HG02973 (cell line): Measurements from ENCODE around the gene INSM1.
"Not testable (repeated sequence)": the region's sequence is repeated elsewhere in the genome, so short reads cannot be mapped to it uniquely, and the experiment has no call there.

Source experiments
- ATAC-seq: cut with Tn5 transposase; IDR thresholded peaks from one replicate; pipeline ENCODE4 v1.9.1; 2021; ENCODE audit warnings: moderate library complexity; ENCODE audit not compliant: unreplicated experiment

Gene INSM1, protein sequence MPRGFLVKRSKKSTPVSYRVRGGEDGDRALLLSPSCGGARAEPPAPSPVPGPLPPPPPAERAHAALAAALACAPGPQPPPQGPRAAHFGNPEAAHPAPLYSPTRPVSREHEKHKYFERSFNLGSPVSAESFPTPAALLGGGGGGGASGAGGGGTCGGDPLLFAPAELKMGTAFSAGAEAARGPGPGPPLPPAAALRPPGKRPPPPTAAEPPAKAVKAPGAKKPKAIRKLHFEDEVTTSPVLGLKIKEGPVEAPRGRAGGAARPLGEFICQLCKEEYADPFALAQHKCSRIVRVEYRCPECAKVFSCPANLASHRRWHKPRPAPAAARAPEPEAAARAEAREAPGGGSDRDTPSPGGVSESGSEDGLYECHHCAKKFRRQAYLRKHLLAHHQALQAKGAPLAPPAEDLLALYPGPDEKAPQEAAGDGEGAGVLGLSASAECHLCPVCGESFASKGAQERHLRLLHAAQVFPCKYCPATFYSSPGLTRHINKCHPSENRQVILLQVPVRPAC

DNA sequence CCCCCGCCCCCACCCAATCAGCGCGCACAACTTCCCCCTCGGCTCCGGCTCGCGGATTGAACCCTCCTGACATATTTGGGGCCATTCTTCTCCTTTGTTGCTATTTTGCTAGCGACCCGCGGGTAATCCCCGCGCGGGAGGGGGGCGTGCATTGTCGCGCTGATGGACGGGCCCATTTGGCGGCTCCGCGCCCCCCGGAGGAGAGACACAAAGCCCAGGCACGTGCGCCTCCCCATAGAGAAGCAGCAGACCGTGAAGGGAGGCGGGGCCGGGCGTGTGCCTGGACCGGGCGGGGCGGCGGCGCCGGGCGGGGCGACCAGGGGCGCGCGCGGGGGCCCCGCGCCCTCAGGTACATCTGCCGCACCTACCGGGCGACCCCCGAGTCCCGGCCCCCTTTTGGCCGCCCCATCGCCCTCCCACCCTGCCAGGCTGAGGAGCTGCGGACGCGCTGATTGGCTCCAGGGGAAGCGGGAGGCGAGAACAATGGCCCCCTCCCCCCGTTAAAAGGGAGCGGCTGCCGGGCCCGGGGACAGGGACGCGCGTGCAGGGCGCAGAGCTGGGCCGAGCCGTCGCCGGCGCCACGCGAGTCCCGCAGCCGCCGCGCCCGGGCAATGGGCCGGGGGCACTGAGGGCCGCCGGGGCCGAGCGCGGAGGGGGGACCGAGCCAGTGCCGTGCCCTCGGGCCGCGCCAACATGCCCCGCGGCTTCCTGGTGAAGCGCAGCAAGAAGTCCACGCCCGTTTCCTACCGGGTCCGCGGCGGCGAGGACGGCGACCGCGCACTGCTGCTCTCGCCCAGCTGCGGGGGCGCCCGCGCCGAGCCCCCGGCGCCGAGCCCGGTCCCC lies at the start of gene INSM1:
Gene INSM1 (plus strand): TSS at position 530 of the 843 bp plus-strand sequence. CDS start 164 bp downstream, at position 694.
- ATAC-seq = no peak

DNA sequence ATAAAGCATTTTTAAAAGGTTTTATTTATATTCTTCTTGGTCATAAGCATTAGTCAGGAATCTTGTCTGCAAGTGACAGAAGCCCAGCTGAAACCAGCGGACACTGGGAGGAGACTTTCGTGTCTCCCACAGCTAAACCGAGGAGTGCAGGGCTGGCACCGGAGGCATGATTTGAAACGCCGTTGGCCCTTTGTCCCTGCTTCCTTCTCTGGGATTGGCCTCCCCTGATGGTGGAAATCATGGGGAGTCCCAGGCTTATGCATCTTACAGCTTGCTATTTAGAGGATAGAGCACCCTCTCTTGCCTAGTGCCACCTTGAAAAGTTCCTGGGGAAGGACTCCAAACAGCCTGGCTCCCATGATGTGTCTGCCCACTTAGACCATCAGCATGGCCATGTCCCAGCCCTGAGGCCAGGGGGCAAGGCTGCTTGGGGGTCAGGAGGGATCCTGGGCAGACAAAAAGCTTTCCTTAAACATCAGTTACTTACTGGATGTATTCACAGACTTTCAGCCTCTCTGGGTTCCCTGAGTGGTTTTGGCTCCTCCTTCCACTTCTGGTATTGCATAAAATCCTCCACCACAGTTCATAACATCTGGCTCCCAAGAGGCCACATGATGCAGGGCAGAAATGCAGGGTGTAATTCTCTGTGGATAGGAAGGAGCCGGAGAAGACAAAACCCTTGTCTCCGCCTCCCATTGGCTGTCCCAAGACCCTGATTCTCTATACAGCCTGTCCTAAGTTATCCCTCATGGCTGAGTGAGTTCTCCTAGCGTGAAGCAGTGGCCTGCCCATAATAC lies 49.3 kb upstream of the INSM1 start:
- ATAC-seq = no peak

DNA sequence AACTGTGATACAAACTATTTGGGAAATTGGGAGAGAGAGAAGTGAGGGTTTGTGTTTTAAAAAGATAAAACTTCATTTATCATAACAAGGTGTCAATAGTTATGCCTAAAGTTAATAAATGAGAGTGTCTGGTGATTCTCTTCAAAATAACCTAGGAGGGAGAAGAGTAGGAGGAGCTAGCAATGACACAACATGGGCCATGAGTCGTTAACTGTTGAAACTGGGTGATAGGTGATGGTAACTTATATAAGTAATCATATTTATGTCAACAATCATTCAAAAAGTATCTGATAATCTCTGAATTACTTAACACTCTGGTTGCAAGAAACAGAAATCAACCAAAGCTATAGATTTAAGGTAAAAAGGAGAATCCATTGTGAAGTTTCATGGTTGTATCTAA lies 46.8 kb upstream of the INSM1 start:
- ATAC-seq = no peak

DNA sequence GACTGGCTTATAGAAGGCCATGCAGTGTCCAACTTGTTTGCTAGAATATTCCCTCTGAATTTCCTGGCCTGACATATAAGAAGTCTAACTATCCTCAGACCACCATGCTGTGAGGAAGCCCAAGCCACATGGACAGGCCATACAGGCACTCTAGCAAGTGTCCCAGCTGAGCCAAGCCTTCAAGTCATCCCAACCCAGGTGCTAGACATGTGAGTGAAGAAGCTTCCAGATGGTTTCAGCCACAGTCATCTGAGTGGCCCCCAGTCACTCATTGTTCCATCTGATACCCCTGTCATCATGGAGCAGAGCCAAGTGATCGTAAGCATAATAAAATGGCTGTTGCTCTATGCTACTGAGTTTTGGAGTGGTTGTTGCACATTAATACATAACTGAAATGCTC lies 46.0 kb upstream of the INSM1 start:
- ATAC-seq = no peak

DNA sequence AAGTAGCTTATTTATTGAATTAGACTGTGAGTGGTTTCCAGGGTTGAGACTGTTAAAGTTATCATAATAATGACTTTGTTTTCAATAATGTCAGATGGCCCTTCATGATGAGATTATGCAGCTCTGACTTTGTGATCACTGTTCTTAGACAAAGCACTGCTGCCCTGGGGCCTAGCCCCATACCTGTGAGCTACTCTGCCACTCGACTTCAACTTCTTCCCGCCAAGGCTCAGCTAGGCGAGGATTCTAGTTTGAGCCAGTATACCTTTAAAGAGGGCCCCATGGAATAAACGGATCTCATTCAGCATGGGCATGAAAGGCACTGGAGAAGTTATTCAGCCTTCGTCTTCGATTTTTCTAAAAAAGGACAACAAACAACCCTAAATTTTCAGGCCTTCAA lies 45.0 kb upstream of the INSM1 start:
- no peak for ATAC-seq

DNA sequence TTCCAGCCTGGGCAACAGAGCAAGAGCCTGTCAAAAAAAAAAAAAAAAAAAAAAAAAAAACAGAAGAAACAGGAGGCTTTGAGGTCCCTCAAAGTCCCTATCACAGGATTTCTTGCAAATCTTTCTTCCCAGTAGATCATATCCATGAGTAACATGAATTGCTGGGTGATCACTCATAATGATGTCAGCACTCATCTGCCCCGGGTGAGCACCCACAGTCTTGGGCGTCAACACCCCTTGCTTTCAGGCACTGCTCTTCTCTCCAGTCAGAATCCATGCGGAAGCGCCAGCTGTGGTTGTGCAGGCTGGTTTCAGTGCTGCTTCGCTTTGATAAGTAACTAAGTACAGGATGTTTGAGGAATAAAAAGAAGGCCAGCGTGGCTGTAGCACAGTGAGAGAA lies 40.2 kb upstream of the INSM1 start:
- no peak for ATAC-seq

DNA sequence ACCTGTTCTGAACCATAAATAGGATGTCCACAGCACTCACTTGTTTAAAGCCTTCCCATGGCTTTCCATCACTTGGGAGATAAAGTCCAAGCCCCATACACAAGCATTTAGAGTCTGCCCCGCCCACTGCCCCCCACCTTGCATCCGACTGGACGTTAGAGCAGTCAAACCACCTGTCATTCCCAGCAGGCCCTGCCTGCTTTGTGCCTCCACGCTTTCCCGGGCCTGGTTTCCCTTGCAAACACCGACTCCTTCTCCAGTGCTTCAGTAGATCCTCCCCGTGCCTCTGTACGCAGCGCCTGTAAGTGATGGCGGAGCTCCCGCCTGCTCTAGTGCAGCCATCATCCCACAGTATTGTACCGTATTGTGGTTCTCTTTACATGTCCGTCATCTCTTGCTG lies 38.3 kb upstream of the INSM1 start:
- ATAC-seq = no peak

DNA sequence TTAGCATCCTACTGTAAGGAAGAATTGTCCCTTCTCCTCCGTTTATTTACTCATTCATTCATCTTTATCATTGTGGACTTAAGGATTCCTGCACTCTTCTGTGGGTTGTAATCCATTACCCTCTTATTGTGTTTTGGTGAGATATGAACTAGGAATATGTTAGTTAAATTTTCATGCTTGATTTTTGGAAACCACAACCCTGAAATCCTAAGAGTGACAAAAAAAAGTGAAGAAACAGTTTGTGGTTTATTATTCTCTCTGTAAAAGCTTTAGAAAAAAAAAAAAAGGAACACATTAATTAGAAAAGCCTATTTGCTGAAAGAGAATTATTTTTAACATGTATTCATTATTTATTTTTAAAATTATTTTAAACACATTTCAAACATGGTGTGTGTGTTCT lies 36.7 kb upstream of the INSM1 start:
- no peak for ATAC-seq

DNA sequence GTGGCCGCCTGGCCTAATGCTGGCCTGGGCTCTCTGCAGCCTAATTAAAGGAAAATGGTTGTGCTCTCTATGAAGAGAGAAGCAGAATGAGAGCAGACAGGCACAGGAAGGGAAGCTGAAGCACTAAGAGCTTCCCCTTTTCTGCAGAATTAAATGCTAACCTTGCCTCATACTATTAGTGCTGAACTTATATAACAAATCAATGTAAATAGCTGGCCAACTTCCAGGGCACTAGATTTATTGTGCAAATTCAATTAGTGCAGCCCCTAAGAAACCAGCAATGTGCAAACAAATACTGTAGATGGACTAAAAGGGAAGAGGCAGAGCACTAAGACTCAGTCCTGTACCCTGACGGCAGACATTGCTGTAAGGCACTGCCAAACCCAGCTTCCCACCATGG lies 36.1 kb upstream of the INSM1 start:
- no peak for ATAC-seq

DNA sequence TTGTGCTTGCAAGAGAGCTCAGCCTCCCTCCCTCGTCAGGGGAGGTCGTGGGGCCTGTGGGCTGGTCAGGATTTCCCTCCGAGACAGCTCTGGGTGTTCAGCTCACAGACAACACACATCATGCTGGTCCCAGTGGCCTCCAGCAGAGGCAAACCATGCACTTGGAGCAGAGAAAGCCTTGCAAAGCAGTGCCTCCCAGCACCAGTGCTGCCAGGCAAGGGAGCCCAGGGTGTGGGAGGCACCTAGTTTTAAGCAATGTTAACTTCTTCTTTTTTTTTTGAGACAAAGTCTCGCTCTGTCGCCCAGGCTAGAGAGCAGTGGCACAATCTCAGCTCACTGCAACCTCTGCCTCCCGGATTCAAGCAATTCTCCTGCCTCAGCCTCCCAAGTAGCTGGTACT lies 34.0 kb upstream of the INSM1 start:
- ATAC-seq = no peak

DNA sequence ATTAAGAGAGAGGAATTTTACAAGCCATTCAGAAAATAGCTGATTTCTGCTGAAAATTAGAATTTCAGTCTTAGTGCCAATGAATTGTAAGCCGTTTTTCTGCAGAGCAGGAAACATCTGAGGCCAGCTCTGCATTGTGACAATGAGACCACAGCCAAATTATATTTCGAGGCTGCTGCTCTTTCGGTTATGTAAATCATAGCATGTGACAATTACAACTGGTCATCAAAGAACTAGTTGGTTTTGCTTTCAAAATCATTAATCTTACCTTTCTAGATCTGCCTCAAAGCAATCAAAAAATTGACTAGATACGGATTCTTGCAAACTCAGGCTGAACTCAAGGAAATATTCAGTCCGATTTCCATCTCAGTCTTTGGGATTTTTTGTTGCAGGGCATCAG lies 33.4 kb upstream of the INSM1 start:
- ATAC-seq = peak; percentile 81

DNA sequence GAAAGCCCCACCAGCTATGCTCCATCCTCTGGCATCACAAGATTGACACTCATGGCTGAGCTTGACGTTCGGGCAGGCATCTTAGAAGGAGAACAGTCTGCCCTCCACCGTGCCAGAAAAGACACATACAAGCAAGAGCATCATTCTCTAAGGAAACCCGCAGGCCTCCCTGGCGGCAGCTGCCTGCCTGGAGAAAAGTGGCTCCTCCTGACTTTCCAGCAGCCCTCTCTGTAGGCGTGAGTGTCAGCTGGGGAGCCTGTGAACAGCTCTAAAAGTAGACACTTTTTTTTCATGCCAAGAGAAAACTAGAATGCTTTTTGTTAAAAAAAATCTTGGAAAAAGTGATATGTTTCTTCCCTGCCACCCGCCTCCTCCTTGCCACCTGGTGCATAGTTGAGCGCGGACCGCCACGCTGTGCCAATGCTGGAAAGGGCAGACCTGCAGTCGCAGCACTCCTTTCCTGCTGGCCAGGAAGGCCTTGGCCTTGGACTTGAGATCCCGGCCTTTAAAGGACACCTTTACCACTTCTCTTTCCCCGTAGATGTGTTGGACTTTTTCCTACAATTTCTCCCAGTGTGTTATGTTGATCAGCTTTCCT lies 29.7 kb upstream of the INSM1 start:
- no peak for ATAC-seq

DNA sequence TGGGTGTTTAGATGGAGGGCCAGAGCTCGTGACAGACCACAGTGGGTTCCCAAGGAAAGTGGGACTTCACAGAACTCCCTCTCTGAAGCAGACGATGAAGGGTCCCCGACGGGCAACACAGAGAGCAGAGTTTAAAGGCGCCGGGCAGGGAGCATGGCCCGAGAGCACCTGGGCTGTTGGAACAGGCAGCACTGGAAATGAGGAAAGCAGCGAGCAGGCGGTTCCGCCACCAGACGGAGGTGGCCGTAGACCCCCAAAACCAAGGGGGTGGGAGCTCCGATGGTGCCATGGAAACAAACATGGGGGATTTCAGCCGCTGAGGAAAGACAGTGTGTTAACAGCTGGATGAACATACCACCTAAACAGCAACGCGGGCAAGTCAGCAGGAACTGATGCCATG lies 27.5 kb upstream of the INSM1 start:
- no peak for ATAC-seq

DNA sequence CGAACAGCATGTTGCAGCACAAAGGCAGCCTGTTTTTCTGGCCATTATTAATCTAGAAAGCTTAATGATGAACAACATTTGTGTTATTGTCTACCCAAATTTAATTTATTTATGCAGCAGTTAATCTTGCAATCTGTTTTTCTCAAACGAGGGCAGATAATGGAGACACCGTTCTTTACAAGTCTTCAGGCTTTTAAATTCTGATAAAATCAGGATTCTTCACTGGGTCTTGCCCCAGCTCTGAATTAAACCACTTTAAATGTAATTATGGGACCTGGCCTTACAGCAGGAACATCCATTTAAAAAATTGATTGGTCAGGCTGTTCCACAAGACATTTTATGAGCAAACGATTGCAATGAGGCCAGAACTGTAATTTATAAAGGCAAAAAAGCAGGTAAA lies 26.5 kb upstream of the INSM1 start:
- ATAC-seq = no peak

DNA sequence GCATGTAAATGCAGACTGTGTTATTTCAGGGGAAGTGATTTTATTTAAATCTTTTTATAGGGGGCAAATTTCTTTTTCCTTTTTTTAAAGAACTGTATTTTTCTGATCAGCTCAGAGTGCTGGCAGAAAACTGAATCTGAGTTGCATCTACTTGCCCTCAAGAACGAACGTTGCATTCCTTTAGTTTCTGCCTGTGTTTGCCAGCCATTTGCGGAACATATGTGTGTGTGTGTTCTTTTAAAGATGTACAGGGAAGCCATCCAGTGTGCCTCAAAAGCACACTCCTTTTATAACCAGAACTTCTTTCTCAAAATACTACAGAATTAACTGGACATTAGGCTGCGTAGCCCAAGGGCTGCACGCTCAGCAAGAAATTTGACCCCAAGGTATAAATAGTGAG lies 25.8 kb upstream of the INSM1 start:
- ATAC-seq = no peak

DNA sequence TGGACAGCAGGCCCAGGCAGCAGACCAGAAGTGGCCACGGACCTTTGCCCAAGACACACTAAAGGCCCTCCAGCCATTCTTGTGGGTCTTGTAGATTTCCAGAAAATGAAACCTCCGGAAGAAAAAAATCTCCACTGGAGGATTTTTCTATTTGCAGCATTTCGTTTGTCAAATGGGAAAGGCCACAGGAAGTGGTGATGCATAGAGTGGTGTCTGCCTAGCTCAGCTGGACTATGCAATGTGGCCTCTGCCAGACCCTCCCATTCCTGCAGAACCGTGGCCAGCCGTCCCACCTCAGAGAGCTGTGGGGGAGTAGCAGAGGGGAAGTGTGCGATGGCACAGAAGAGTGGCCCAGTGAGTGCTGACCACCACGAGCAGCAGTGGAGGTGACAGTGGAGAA lies 24.0 kb upstream of the INSM1 start:
- no peak for ATAC-seq

DNA sequence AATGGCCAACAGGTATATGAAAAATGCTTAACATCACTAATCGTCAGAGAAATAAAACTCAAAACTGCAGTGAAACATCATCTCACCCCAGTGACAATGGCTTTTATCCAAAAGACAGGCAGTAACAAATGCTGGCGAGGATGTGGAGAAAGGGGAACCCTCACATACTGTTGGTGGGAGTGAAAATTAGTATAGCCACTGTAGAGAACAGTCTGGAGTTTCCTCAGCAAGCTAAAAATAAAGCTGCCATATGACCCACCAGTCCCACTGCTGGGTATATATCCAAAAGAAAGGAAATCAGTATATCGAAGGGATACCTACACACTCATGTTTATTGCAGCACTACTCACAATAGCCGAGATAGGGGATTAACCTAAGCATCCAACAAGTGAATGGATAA lies 23.4 kb upstream of the INSM1 start:
- ATAC-seq = no peak

DNA sequence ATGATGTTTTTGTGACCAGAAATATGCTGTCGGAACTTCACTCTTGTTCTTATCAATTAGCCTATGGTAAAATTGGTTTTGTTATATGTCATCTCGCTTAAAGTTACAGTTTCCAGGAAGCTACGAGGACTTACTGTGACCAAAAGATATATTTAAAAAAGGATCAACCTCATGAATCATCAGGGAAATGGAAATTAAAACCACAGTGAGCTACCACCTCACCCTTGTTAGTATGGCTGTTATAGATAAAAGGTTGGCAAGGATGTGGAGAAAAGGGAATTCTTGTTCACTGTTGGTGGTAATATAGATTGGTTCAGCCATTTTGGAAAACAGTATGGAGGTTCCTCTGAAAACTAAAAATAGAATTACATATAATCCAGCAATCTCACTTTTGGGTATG lies 14.3 kb upstream of the INSM1 start:
- no peak for ATAC-seq

DNA sequence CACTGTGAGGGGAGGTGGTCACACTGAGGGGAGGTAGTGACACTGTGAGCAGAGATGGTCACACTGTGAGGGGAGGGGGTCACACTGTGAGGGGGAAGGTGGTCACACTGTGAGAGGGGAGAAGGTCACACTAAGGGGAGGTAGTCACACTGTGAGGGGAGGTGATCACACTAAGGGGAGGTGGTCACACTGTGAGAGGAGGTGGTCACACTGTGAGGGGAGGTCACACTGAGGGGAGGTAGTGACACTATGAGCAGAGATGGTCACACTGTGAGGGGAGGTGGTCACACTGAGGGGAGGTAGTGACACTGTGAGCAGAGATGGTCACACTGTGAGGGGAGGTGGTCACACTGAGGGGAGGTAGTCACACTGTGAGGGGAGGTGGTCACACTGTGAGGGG lies 12.4 kb upstream of the INSM1 start:
- not testable (repeated sequence) for ATAC-seq

DNA sequence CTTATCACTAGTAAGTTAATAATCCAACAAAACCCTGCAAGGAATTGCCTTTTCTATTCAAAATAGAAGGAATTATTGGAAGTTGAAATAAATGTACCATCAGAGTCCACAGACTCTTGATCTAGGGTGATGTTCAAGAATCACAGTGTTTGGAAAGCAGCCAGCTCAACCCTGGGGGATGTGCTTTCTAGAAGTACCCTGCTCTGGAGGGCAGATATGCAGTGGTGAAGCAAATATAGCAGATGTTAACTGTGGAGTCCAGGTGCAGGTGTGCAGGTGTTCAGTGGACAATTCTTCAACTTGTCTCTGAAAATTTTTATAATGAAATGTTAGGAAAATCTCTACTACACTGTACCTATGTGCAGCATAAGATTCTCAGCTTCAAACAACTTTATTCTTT lies 9.1 kb upstream of the INSM1 start:
- no peak for ATAC-seq

DNA sequence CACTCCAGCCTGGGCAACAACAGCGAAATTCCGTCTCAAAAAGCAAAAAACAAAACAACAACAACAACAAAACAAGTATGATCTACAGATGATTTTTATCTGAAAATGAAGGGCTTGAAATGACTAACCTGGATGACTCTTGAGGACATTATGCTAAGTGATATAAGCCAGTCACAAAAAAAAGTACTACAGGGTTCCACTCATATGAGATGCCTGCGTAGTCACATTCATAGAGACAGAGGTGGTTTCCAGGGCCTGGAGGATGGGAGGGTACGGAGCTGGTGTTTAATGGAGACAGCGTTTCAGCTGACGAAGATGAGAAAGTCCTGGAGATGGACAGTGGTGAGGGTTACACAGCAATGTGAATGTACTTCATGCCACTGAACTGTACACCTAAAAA lies 8.3 kb upstream of the INSM1 start:
- ATAC-seq = no peak
